ENCODE data around the gene GATAD2B. TPM values are rescaled to one million over a fixed set of nuclear protein-coding genes. Genes with fewer than 3 reads are reported as not detected.

The GATAD2B gene
- total RNA-seq, 1 donor: 8.6 TPM

DNA sequence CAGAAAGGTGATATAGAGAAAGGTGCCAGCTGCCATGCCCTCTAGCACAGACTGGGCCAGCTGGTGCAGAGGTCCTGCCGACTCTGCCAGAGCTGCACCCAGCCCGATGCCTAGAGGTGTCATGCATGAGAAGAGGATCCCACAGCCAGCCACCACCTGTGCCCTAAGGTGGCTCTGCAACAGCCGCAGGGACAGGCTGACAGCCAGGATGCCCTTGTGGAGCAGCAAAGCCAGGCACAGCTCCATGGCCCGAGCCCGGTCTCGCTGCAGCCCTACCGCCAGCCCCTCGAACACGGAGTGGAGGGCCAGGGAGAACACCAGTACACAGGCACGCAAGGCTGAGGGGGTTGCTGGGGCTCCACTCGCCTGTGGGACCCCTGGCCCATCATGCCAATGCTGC, 37.4 kb upstream of the GATAD2B start:
- H3K4me3 ChIP-seq (ENCODE audit: low read depth, low read length): no peak overlapping the region
- TF ChIP-seq, protein P1, sequence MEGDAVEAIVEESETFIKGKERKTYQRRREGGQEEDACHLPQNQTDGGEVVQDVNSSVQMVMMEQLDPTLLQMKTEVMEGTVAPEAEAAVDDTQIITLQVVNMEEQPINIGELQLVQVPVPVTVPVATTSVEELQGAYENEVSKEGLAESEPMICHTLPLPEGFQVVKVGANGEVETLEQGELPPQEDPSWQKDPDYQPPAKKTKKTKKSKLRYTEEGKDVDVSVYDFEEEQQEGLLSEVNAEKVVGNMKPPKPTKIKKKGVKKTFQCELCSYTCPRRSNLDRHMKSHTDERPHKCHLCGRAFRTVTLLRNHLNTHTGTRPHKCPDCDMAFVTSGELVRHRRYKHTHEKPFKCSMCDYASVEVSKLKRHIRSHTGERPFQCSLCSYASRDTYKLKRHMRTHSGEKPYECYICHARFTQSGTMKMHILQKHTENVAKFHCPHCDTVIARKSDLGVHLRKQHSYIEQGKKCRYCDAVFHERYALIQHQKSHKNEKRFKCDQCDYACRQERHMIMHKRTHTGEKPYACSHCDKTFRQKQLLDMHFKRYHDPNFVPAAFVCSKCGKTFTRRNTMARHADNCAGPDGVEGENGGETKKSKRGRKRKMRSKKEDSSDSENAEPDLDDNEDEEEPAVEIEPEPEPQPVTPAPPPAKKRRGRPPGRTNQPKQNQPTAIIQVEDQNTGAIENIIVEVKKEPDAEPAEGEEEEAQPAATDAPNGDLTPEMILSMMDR (IDR thresholded peaks at IDR 0.05; ENCODE audit: insufficient read depth, low read depth, low read length): no peak
- DNase-seq (ENCODE audit: low read depth): no peak

DNA sequence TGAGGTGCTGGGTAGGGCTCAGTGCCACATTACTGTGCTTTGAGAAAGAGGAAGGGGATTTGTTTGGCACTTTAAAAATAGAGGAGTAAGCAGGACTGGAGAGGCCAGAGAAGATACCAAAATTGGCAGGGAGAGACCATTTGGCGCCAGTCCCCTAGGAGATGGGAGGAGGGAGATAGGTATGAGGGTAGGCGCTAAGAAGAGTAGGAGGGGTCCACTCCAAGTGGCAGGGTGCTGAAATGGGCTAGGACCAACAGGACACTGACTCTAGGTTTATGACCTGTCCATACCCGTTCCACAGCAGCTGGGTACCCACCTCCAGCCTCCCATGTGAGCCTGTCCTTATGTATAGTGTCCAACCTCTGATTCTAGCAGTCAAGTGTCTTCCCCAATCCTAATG, 36.7 kb upstream of the GATAD2B start:
- TF ChIP-seq, protein P1 (IDR thresholded peaks at IDR 0.05; ENCODE audit: insufficient read depth, low read depth, low read length): no peak
- DNase-seq (ENCODE audit: low read depth): no peak
- no peak overlapping the region for H3K4me3 ChIP-seq (ENCODE audit: low read depth, low read length)

DNA sequence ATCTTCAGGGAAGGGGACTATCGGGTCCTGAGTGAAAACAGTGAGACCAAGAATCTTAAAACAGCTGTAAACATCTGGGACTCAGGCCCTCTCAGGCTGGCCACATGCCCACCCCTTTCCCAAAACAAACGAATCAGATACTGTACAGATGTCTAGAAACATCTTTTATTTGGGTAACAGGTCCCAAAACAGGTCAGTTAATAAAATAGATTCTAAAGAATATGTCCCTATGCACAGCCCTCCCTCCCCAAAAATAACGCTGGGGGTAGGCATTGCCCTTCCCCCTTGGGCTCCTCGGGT, 36.1 kb upstream of the GATAD2B start:
- TF ChIP-seq, protein P1 (IDR thresholded peaks at IDR 0.05; ENCODE audit: insufficient read depth, low read depth, low read length): no peak
- peak overlapping the region; percentile 34 for H3K4me3 ChIP-seq (ENCODE audit: low read depth, low read length)
- no peak for DNase-seq (ENCODE audit: low read depth)

DNA sequence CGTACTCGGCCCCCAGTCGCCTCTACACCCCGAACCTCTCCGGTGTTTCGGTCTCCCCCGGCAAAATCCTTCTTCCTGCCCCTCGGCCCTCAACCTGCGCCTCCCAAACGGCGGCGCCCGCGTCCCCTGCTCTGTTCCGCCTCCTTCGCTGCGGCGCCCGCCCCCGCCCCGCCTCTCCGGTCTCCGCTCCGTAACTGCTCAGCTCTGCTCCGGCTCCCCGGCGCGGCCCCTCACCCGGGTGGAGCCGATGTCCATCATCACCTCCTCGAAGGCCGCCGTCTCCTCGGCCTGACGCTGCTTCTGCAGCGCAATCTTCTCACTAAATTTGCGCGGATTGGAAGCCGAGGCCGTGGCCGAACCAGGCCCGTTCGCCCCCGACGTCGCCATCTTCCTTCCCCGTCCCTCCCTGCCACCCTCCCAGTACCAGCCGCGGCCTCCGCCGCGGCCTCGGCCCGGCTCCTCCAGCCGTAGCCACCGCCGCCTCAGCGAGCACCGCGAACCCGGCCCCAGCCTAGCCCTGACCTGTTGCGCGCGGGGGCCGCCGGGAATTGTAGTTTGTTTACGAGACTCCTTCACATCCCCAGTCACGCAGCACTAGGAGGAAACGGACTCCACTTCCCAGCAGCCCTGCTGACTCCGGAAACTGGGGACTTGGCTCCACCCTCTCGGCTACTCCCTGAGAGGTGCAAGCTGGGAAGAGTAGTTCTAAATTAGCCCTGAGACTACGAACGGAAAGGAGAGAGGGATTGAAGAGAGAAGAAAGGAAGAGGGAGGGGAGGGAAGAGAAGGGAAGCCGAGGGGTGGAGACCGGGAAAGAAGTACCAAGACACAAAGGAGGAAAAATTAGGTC, 35.6 kb upstream of the GATAD2B start, which contains the start of gene CRTC2:
CRTC2 (minus strand) TSS at position 502 of the 850 bp plus-strand sequence; CDS start at position 387, 115 bp downstream.
- TF ChIP-seq, protein P1 (IDR thresholded peaks at IDR 0.05; ENCODE audit: insufficient read depth, low read depth, low read length): no peak
- H3K4me3 ChIP-seq (ENCODE audit: low read depth, low read length): peak within 1 kb of the TSS; percentile 97
- peak; percentile 99 for DNase-seq (ENCODE audit: low read depth)

DNA sequence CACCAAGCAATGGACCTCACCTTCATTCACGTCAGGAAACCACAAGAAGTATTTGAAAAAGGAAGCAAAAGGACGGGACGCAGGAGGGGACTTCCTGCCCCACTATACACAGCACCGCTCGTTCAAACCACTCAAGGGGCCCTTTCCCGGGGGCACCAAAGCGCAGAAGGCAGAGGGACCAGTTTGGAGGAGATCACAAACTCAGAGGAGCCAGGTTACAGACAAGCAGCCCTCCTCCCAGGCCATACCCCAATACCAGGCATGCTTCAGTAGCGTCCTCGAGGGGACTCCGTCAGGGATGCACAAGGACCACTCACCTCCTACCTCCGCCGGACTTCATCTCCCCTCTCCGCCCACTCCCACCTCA, 35.0 kb upstream of the GATAD2B start:
- TF ChIP-seq, protein P1 (IDR thresholded peaks at IDR 0.05; ENCODE audit: insufficient read depth, low read depth, low read length): no peak
- H3K4me3 ChIP-seq (ENCODE audit: low read depth, low read length): peak overlapping the region; percentile 97
- DNase-seq (ENCODE audit: low read depth): peak; percentile 38

DNA sequence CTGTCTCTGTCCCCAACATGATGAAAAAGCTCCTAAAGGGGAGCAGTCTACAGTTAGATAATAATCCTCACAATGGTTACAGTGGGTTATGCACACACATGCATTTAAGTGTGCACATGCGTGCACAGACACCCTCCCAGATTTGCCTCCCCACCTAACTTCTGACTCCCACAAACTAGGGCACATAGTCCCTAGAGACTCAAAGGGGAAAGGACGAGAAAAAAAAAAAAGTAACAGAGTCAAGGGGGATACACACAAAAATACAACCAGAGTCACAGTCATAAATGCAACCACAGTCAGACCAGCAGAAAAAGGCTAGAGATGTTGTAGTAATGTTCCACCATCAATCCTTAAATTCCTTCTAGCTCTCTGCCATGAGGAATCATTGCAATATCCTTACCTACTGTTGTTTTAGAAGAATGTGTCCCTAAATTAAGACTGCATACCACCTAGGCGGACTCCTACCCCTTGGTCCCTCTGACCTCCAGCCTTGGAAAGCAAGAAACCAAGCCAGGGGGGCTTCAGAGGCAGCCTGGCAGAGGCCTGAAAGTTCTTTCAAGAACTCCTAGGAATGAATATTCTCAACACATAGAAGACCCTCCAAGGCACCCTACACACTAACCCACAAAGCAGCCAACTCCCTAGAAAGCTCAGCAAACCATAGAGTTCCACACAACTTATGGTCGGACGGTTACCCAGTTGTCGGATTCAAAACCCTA, 34.4 kb upstream of the GATAD2B start:
- DNase-seq (ENCODE audit: low read depth): no peak
- TF ChIP-seq, protein P1 (IDR thresholded peaks at IDR 0.05; ENCODE audit: insufficient read depth, low read depth, low read length): no peak
- H3K4me3 ChIP-seq (ENCODE audit: low read depth, low read length): peak overlapping the region; percentile 97

Measured in fibroblast of villous mesenchyme (primary cell).